ENCODE data around the gene CSNK2A2. TPM values are rescaled to one million over a fixed set of nuclear protein-coding genes. Genes with fewer than 3 reads are reported as not detected.
A peak's percentile ranks its signal among the peaks of the same experiment; 100 is the strongest.

Gene CSNK2A2
- total and polyA plus RNA-seq, 2 donors: 13.9 to 30.5 TPM

DNA sequence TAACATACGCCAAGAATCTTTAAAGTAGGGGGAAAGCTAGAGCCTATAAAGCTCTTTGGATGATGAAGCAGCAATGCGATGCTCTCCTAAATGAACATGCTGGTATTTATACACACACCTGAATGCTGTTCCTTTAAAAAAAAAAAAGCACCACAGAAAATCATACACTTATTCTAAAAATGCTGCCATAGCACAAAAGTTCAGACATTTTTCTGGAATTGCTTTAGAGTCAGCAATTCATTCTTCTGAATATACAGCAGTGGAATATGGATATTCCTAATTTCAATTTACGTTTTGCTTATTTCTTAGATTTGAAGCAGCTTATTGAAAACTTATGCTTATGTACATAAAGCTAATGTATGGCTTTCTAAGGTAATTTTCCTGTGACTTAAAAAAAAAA, 3.1 kb downstream of the CSNK2A2 start:
- no peak overlapping the region for H3K4me3 ChIP-seq (ENCODE audit: low read length in 2 of 2)
- peaks cover 9 to 14% of the 10 kb centered on the region in 2 donors for H3K4me1 ChIP-seq (ENCODE audit: control insufficient read depth in 2 of 2, insufficient read depth in 2 of 2, low read length in 2 of 2)
- no peaks in the 10 kb centered on the region for H3K9me3 ChIP-seq (ENCODE audit: control insufficient read depth in 2 of 2, insufficient read depth in 1 of 2, low read length in 1 of 2)
- no peak for DNase-seq (ENCODE audit: low read depth in 6 of 9, low spot score in 9 of 9)
- peaks cover 0 to 3% of the 10 kb centered on the region in 2 donors for H3K27me3 ChIP-seq (ENCODE audit: control insufficient read depth in 2 of 2, insufficient read depth in 1 of 2, low read length in 1 of 2)
- no peak overlapping the region for H3K27ac ChIP-seq (ENCODE audit: low read depth in 1 of 2, low read length in 1 of 2)
- 66% methylated on average over 3 of the region's 3 CpGs for WGBS
- peaks cover 12 to 58% of the 10 kb centered on the region in 2 donors for H3K36me3 ChIP-seq (ENCODE audit: control insufficient read depth in 2 of 2, insufficient read depth in 2 of 2, low read length in 1 of 2)

DNA sequence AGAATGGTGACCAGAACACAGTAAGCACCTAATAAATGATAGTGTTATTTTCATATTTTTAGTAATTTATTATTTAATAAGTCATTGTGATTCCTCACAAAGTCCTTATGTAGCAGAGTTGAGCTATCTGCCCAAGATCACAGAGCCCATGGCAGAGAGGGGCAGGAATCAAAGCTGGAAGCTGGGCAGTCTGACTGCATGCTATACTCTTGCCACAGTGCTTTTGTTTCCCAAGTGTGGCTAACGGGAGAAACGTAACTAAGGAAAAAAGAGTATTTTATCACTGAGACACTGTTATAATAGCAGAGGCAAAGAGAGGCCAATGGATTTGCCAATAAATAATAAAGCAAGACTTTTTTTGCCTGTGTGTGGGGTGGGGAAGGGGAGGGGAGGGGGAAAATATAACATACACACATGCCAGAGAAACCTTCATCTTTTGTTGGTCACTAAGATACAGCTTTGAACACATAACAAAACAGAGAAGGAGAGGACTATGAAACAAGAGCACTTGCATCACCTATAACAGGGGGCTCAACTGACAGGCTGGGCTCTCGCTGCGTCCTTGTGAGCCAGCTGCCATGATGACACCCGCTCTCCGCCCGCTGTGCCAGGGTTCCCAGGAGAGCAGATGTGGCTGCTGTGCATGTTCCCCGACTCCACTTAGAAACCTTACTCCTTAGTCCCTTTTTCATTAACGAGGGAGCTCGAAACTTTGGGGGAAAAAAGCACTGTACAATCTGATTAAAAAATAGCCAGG, 10.1 kb downstream of the CSNK2A2 start:
- 98% methylated on average over 10 of the region's 10 CpGs for WGBS
- H3K27ac ChIP-seq (ENCODE audit: low read depth in 1 of 2, low read length in 1 of 2): no peak overlapping the region
- DNase-seq (ENCODE audit: low read depth in 6 of 9, low spot score in 9 of 9): no peak

DNA sequence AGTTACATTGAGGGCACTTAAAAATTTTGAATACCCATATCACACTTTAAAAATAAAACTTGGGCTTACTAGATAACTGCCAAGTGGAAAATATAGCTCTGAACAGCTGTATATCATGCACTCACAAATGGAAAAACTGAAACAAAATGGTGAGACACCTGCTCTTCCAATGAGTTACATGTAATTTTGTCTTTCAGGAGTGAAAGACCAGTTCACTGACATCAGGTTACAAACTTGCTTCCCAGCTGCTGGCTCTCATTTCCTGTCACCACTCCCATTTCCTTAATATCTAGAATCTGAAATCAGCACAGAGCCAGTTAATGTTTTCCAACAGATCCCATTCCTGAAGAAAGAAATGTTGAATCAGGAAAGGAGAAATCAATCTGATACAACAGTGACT, 10.8 kb downstream of the CSNK2A2 start:
- H3K4me3 ChIP-seq (ENCODE audit: low read length in 2 of 2): no peak overlapping the region
- H3K9me3 ChIP-seq (ENCODE audit: control insufficient read depth in 2 of 2, insufficient read depth in 1 of 2, low read length in 1 of 2): no peaks in the 10 kb centered on the region
- H3K4me1 ChIP-seq (ENCODE audit: control insufficient read depth in 2 of 2, insufficient read depth in 2 of 2, low read length in 2 of 2): no peaks in the 10 kb centered on the region
- H3K27ac ChIP-seq (ENCODE audit: low read depth in 1 of 2, low read length in 1 of 2): no peak overlapping the region
- no peak for DNase-seq (ENCODE audit: low read depth in 6 of 9, low spot score in 9 of 9)
- H3K27me3 ChIP-seq (ENCODE audit: control insufficient read depth in 2 of 2, insufficient read depth in 1 of 2, low read length in 1 of 2): no peaks in the 10 kb centered on the region
- H3K36me3 ChIP-seq (ENCODE audit: control insufficient read depth in 2 of 2, insufficient read depth in 2 of 2, low read length in 1 of 2): peaks cover 38 to 77% of the 10 kb centered on the region in 2 donors

More for the DNA sequence above, 10.1 kb downstream of the CSNK2A2 start:
- Histone ChIP-seq H3K27me3 (ENCODE audit: control insufficient read depth in 2 of 2, insufficient read depth in 1 of 2, low read length in 1 of 2) (no peaks in the 10 kb centered on the region), H3K4me1 (ENCODE audit: control insufficient read depth in 2 of 2, insufficient read depth in 2 of 2, low read length in 2 of 2) (no peaks in the 10 kb centered on the region), H3K36me3 (ENCODE audit: control insufficient read depth in 2 of 2, insufficient read depth in 2 of 2, low read length in 1 of 2) (peaks cover 42 to 78% of the 10 kb centered on the region in 2 donors), H3K9me3 (ENCODE audit: control insufficient read depth in 2 of 2, insufficient read depth in 1 of 2, low read length in 1 of 2) (no peaks in the 10 kb centered on the region), H3K4me3 (ENCODE audit: low read length in 2 of 2) (no peak overlapping the region)

DNA sequence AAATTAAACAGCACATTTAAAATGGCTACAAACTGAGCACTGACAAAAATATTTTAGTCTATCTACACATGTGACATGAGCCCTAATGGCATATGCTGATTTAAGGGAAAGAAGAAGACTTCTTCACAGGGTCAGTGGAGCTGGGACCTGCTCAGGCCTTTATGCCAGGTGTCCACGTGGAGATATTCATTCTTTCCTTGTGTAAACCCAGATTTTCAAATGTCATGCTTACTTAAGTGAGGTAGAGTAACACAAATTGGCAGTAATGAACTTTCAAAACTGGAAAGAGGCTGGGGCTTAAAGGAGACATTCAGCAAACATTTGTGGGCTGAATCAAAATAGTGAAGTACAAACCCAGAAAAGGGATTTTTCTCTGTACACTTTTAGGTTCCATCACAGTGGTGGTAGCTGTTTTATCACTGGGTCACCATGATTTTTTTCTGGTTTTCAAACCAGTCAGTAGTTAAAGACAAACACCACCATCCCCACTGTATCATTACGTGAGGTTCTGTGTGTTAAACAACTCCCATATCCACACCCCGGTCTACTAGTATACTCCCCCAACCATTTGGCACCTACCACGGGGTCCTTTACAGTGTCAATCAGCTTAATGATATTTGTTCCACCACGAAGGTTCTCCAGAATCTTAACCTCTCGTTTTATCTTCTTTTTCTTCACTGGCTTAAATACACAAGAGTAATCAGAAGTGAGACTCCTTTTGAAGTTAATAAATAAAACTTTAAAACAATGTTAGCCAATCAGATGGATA, 11.5 kb downstream of the CSNK2A2 start:
- no peak for DNase-seq (ENCODE audit: low read depth in 6 of 9, low spot score in 9 of 9)
- Histone ChIP-seq H3K9me3 (ENCODE audit: control insufficient read depth in 2 of 2, insufficient read depth in 1 of 2, low read length in 1 of 2) (no peaks in the 10 kb centered on the region), H3K27ac (ENCODE audit: low read depth in 1 of 2, low read length in 1 of 2) (no peak overlapping the region), H3K4me1 (ENCODE audit: control insufficient read depth in 2 of 2, insufficient read depth in 2 of 2, low read length in 2 of 2) (no peaks in the 10 kb centered on the region), H3K27me3 (ENCODE audit: control insufficient read depth in 2 of 2, insufficient read depth in 1 of 2, low read length in 1 of 2) (no peaks in the 10 kb centered on the region), H3K4me3 (ENCODE audit: low read length in 2 of 2) (no peak overlapping the region), H3K36me3 (ENCODE audit: control insufficient read depth in 2 of 2, insufficient read depth in 2 of 2, low read length in 1 of 2) (peaks cover 36 to 74% of the 10 kb centered on the region in 2 donors)
- 97% methylated on average over 6 of the region's 6 CpGs for WGBS

GRCh38 chr16:58177353-58177710, 20.6 kb downstream of the CSNK2A2 start:
- Histone ChIP-seq H3K9me3 (ENCODE audit: control insufficient read depth in 2 of 2, insufficient read depth in 1 of 2, low read length in 1 of 2) (no peaks in the 10 kb centered on the region), H3K27ac (ENCODE audit: low read depth in 1 of 2, low read length in 1 of 2) (peak overlapping the region in 1 of 2 donors; percentile 67), H3K4me3 (ENCODE audit: low read length in 2 of 2) (no peak overlapping the region), H3K4me1 (ENCODE audit: control insufficient read depth in 2 of 2, insufficient read depth in 2 of 2, low read length in 2 of 2) (peaks cover 6 to 19% of the 10 kb centered on the region in 2 donors), H3K36me3 (ENCODE audit: control insufficient read depth in 2 of 2, insufficient read depth in 2 of 2, low read length in 1 of 2) (peaks cover 27 to 51% of the 10 kb centered on the region in 2 donors), H3K27me3 (ENCODE audit: control insufficient read depth in 2 of 2, insufficient read depth in 1 of 2, low read length in 1 of 2) (no peaks in the 10 kb centered on the region)
- DNase-seq (ENCODE audit: low read depth in 6 of 9, low spot score in 9 of 9): peak in 1 of 9 donors; percentile 22
- WGBS: 9% methylated on average over 1 of the region's 1 CpG

GRCh38 chr16:58176608-58177352, 21.1 kb downstream of the CSNK2A2 start:
- Histone ChIP-seq H3K4me3 (ENCODE audit: low read length in 2 of 2) (no peak overlapping the region), H3K36me3 (ENCODE audit: control insufficient read depth in 2 of 2, insufficient read depth in 2 of 2, low read length in 1 of 2) (peaks cover 27 to 54% of the 10 kb centered on the region in 2 donors), H3K27ac (ENCODE audit: low read depth in 1 of 2, low read length in 1 of 2) (peak overlapping the region in 1 of 2 donors; percentile 67), H3K9me3 (ENCODE audit: control insufficient read depth in 2 of 2, insufficient read depth in 1 of 2, low read length in 1 of 2) (no peaks in the 10 kb centered on the region), H3K27me3 (ENCODE audit: control insufficient read depth in 2 of 2, insufficient read depth in 1 of 2, low read length in 1 of 2) (no peaks in the 10 kb centered on the region), H3K4me1 (ENCODE audit: control insufficient read depth in 2 of 2, insufficient read depth in 2 of 2, low read length in 2 of 2) (peaks cover 6 to 19% of the 10 kb centered on the region in 2 donors)
- peak in 2 of 9 donors; percentile 15 to 62 for DNase-seq (ENCODE audit: low read depth in 6 of 9, low spot score in 9 of 9)
- 72% methylated on average over 5 of the region's 5 CpGs for WGBS

DNA sequence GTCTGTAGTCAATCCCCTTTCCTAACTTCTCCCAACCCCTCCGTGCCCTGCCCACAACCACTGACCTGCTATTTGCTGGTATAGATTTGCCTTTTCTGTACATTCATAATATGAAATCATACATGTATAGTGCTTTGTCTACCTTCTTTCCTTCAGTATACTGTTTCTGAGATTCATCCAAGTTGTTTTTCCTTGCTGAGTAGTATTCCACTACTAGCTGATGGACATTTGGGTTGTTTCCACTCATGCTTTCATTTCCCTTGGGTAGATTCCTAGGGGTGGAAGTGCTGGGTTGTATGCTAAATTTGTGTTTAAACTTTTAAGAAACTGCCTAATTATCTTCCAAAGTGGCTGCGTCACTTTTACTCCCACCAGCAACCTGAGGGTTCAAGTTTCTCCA, 27.7 kb downstream of the CSNK2A2 start:
- over 99% methylated on average over 2 of the region's 2 CpGs for whole genome bisulfite sequencing
- H3K27ac ChIP-seq (ENCODE audit: low read depth in 1 of 2, low read length in 1 of 2): no peak overlapping the region
- no peaks in the 10 kb centered on the region for H3K27me3 ChIP-seq (ENCODE audit: control insufficient read depth in 2 of 2, insufficient read depth in 1 of 2, low read length in 1 of 2)
- peaks cover 62 to 80% of the 10 kb centered on the region in 2 donors for H3K36me3 ChIP-seq (ENCODE audit: control insufficient read depth in 2 of 2, insufficient read depth in 2 of 2, low read length in 1 of 2)
- no peak for DNase-seq (ENCODE audit: low read depth in 6 of 9, low spot score in 9 of 9)
- H3K4me1 ChIP-seq (ENCODE audit: control insufficient read depth in 2 of 2, insufficient read depth in 2 of 2, low read length in 2 of 2): no peaks in the 10 kb centered on the region
- H3K9me3 ChIP-seq (ENCODE audit: control insufficient read depth in 2 of 2, insufficient read depth in 1 of 2, low read length in 1 of 2): no peaks in the 10 kb centered on the region
- no peak overlapping the region for H3K4me3 ChIP-seq (ENCODE audit: low read length in 2 of 2)

GRCh38 chr16:58160855-58161254, 37.1 kb downstream of the CSNK2A2 start:
- Histone ChIP-seq H3K4me3 (ENCODE audit: low read length in 2 of 2) (no peak overlapping the region), H3K27me3 (ENCODE audit: control insufficient read depth in 2 of 2, insufficient read depth in 1 of 2, low read length in 1 of 2) (no peaks in the 10 kb centered on the region), H3K4me1 (ENCODE audit: control insufficient read depth in 2 of 2, insufficient read depth in 2 of 2, low read length in 2 of 2) (no peaks in the 10 kb centered on the region), H3K27ac (ENCODE audit: low read depth in 1 of 2, low read length in 1 of 2) (no peak overlapping the region), H3K9me3 (ENCODE audit: control insufficient read depth in 2 of 2, insufficient read depth in 1 of 2, low read length in 1 of 2) (no peaks in the 10 kb centered on the region), H3K36me3 (ENCODE audit: control insufficient read depth in 2 of 2, insufficient read depth in 2 of 2, low read length in 1 of 2) (peaks cover 50 to 66% of the 10 kb centered on the region in 2 donors)
- DNase-seq (ENCODE audit: low read depth in 6 of 9, low spot score in 9 of 9): no peak
- WGBS: 96% methylated on average over 3 of the region's 3 CpGs

DNA sequence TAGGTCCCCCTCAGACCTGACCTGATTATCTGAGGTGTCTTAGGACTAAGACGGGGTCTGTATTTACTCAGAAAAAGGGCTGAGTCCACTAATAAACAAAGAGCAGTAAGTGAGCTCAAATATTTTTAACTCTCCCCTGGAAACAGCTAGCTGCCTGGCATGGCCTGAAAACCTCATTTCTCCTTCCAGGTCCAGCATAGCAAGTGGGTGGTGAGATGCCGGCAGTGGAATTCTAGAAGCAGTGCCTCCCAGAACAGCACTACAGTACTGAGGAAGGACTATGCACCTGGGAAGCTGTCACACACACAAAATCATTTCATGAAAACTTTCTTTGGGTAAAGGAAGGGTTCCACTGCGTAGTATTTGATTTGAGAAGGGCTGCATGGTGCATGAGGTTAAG, 39.2 kb downstream of the CSNK2A2 start:
- Histone ChIP-seq H3K36me3 (ENCODE audit: control insufficient read depth in 2 of 2, insufficient read depth in 2 of 2, low read length in 1 of 2) (peaks cover 29 to 46% of the 10 kb centered on the region in 2 donors), H3K27ac (ENCODE audit: low read depth in 1 of 2, low read length in 1 of 2) (no peak overlapping the region), H3K9me3 (ENCODE audit: control insufficient read depth in 2 of 2, insufficient read depth in 1 of 2, low read length in 1 of 2) (no peaks in the 10 kb centered on the region), H3K4me1 (ENCODE audit: control insufficient read depth in 2 of 2, insufficient read depth in 2 of 2, low read length in 2 of 2) (no peaks in the 10 kb centered on the region), H3K27me3 (ENCODE audit: control insufficient read depth in 2 of 2, insufficient read depth in 1 of 2, low read length in 1 of 2) (no peaks in the 10 kb centered on the region), H3K4me3 (ENCODE audit: low read length in 2 of 2) (no peak overlapping the region)
- DNase-seq (ENCODE audit: low read depth in 6 of 9, low spot score in 9 of 9): no peak
- 96% methylated on average over 3 of the region's 3 CpGs for WGBS
